Right hindlimb (tissue), 1 donor: ENCODE results near the gene MLH3.

Experiments used
- DNase-seq: peaks from one replicate; pipeline ENCODE4 v3.0.0-alpha.2; 2018

Gene MLH3

DNA sequence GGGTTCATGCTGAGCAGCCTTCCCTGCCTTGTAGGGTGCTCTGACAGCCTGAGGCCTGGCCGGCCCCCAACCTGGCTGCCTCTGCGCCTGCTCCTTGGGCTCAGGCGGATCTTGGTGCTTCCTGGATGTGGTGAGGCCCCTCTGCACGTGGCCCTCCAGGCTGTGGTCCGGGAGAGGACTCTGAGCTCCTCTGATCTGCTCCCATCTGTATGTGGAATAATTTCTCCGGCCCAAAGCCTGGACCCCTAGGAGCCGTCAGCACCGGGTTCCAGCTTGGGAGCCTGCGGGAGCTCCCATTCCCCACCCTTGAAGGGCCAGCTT lies 69.8 kb downstream of the MLH3 start:
- peak; percentile 46 for DNase-seq

DNA sequence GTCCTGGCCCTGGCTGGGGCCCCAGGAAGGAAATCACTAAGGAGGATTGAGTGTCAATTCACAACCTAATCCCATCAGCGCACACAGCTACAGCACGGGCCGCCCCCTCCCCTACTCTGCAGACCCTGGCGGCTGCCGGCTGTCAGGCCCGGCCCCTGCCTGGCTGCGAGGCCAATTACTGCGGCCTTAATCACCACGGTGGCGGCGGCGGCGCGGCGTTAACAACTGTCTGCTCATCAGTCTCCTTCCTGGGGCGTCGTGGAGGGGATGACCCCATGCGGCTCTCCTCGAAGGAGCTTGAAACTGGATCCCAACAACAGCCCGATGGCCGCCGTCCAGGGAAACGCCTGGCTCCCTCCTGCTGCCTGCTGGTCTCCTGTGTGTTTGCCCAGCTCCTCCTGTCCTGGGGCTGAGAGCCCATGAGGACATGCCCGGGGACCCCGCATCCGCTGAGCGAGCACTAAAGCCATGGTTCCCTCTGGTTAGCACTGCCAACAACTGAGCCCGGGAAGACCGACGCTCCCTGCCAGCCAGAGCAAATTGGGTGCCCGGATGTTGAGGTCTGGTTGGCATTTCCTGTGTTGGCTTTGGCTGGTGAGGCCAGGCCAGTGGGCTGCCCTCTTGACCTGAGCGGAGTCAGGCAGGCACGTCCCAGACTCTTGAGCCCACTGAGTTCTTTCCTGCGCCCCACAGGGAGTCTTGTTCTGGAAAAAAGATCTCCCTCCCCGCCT lies 70.4 kb downstream of the MLH3 start:
- peak; percentile 71 for DNase-seq

DNA sequence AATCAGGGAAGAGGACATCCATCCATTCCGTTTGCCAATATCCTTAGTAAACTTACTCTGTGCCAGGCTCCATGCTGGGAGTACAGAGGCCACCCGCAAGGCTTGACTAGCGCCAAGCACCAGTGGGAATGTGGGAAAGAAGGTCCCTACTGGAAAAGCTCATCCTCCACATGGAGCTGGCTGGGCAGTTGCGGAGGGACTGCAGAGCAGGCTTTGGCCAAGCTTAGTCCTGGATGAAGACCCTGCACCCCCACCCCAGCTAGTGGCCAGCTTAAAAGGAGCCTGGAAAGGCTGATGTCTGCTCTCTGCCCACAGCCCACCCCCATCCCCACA lies 70.9 kb downstream of the MLH3 start:
- no peak for DNase-seq

DNA sequence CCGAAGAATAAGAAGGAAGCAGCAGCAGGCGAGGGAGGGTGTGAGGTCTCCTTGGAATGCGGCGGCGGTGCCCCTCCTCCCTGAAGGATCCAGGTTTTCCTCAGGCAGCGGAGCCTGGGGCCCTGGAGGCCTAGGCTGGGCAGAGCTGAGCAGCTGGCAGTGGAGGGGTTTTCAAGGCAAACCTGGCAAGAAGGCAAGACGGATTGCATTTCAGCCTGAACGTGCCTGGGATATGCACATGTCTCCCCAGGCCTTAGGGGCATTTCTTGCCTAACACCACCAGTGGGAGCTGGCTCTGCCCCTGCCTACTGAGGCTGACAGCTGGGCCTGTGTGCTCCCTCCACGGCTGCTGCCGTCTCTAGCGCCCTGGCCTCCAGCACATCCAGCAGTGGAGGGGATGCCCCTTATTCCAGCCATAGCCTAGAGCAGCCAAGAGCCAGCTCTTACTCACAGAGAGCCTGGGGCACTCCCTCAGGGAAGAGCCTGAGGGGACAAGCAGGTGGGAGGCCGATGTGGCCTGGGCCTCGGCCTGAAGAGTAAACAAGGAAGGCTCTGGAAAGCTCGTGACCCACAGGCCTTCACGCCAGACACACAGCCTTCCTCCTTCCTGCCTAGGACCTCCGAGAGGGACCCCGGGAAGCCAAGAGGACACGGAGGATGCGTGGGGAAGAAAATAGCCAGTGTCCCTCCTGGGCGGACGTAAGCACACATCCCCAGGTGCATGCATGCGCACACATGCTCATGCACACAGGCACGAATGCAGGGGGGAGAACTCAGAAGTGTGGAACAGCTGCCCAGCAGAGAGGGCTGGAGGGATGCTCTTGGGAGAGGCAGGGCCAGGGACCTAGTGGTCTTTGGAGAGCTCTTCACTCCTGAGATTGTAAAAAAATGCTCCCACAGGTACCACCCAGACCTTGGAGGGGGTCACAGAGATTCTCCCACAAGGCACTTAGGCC lies 71.5 kb downstream of the MLH3 start:
- peak; percentile 86 for DNase-seq

DNA sequence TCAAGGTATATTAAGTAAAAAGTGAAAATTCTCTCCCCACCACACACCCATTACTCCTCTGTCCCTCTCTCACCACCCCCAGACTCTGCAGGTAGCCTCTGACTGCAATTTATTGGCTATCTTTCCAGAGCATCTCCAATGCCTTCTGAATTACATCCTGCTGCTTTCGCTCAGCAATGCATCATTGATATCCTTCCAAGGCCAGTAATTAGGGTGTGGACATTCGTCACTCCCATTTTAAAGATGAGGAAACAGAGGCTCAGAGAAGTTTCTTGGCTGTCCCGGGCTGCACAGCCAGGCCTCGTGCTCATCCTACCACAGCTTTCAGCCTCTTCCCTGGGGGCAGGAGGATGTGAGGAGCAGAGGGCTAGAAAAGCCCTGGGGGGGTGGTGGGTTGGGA lies 72.2 kb downstream of the MLH3 start:
- no peak for DNase-seq

DNA sequence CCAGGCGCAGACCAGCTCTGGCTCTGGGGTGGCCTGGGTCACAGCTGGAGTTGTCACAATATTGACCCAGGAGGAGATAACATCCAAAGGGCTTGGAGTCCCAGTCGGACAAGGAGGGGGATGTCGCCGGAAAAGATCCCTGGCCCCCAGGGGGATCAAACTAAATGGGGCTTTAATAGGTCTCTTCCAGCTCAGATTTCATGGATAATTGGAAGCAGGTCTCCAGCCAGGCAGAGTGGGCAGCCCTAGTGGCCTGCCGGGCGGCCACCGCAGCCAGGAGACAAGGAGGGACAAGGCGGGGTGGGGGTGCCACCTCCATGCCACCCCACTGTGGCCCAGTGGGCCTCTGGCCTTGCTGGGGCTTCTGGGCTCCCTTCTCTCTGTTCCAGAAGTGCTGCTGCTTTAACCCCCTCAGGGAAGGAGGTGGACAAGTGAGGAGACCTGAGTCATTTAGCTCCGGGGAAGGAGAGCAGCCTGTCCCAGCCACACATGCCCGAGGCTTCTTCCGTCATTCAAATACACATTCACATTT lies 72.8 kb downstream of the MLH3 start:
- no peak for DNase-seq

DNA sequence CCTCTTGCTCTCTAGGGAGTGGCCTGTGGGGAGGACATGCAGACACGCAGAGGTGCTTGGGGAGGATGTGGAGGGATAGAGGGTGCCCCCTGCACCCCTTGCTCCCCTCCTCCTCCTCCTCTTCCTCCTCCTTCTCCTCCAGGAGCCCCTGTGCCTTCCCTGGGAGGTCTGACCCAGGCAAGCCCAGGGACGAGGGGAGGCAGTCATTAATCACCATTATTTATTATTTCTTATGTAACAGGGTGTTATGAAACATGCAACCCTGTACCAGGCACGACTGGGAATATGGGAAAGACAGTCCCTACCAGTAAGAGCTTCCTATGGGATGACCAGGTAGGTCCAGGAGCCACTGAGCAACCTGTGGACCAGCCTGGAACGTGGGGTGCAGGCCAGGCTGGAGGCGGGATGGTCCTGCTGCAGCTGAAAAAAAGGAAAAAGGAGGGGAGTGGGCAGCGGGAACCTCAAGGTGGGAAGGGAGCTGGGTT lies 73.3 kb downstream of the MLH3 start:
- DNase-seq, result no peak

DNA sequence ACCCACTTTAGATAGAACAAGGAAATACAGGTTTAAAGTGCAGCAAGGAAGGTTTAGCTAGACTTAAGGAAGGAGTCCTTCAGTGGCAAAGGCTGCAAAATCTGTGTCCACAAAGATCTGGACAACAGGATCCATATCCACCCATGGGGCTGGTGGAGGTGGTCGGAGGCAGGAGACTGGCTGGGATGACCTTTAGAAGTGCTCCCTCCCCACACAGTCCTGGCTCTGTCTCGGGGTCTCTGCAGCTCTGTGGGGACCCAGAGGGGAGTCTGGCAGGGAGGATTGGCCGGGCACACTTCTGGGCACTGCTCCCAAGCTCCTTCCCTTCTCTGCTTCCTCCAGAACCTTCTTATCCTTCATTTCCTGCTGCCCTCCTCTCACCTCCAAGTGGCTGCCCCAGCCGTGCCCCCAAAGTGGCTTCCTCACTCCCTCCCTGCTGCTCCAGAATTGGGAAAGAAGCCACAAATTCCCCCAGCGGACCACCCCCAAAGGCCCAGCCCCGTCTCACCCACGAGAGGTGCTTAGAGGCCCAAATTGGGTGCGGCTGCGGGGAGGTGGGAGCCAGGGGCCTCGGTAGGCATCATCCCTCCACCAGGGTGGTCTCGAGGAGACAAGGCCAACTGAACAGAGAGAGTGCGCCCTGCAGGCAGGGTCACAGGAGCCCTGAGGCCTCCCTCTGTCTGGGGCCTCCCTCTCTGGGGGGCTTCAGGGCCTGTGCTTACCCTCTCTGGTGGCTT lies 73.9 kb downstream of the MLH3 start:
- DNase-seq, result no peak

DNA sequence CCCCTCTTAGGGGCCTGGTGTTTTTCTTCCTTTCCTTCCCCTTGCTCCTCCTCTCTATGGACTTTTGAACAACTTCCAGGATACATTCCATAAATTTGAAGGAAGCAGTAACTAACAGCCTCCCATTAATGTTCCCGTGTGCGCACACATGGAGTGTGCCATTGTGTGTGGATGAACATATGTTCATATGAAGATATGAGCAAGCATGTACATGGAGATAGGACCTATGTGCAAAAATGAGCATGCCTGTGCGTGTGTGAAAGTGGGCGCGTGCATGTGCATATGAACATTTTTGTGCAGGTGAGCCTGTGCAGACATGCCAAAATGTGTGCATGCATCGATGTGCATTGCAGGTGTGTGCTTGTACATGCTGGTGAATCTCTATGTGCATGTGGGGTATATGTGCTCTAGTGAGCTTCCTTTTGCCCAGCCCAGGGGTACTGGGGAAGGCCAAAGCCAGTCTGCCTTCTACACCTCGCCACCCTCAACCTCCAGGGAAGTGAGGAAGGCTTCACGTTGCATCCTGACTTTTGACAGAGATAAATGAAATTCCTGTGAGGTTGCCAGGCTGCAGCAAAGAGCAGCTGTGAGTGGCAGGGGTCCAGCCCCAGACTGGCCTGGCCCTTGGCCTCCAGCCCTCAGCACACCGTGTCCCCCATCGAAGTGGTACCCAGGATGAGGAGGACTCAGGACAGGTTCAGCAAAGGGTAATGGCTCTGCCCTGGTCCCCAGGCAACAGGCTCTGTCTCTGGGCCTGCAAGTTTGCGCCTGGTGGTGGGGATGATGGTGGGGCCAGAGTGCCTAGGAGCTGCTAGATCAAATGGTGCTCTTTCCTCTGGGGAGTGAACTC lies 74.8 kb downstream of the MLH3 start:
- DNase-seq, result no peak

DNA sequence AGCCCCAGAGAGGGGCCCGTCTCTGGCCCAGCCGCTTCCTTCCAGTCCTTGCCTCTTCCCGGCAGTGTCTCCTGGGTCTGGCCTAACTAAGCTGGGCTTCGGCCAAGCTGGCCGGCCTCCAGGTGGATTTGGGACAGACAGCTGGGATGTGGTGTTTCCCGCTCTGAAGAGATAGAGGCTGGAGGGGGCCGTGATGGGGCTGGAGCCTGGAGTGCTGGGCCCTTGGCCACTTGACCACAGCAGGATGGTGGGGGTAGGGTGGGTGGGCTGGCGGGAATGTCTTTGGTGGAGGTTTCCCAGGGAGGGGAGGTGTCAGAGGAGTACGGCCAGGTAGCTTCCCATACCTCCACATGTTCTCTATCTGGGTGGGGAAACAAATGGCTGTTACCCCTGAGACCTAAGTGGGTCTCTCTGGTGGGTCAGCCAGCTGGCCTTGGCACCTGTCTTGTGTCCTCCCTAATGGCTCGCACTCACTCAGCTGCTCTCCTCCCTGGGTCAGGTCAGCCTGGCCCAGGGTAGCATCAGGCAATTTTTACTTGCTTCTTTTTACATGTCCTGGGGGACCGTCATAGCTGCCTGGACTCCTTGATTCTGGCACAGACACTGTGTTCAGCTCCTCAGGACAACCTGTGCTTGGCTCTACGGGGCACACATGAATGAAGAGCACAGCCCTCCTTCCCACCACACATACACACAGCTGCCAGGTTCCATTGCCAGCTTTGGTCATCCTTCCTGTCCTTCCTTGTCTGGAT lies 76.0 kb downstream of the MLH3 start:
- DNase-seq, result peak; percentile 93

DNA sequence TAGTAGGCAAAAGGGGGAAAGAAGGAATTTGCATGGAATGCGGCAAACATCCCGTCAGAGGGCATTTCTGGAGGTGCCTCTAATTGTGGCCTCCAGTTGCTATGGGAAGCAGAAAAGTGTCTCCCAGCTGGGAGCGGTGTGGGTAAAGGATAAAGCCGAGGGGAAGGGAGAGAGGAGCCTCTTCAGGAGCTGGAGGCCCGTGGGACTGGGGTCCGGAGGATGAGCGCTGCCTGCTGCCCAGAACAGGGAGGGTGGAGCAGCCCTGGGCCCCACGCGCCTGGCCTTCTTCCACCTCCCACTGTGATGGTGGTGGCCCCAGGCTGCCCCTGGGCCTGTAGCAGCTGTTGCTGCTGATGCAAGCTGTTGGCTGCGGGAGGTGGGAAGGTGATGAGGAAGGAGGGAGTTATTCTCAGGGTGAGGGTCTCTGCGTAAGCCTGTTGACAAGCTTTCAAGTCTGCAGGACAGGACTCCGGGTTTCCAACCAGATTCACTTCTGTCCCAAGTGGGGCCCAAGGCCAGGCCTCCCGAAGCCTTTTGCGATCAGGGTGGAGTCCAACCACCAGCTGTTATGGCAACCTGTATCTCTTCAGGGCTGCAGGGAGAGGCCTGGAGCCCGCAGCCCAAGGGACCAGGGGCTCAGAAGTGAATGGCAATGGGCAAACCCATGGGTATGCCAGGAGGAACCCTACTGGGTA lies 76.8 kb downstream of the MLH3 start:
- DNase-seq, result peak; percentile 81

DNA sequence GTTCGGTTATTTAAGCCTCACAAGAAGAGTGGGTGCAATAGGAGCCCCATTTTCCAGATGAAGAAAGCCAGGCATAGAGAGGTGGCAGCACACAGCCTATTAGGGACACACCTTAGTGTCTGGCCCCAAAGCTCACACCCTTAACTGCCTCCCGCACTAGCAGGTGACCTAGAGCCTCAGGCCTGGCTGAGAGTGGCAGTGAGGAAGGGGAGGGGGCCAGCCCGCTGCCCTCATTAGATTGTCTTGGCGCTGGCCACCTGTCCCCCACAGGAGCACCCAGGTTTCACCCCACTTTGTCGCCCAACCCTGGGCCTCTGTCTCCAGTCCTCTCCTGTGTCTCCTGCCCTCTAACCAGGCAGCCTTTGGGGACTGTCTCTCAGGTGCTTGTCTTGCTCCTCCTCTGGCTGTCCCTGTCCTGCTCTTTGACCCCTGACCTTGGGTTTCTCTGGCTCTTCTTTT lies 77.3 kb downstream of the MLH3 start:
- DNase-seq, result no peak

DNA sequence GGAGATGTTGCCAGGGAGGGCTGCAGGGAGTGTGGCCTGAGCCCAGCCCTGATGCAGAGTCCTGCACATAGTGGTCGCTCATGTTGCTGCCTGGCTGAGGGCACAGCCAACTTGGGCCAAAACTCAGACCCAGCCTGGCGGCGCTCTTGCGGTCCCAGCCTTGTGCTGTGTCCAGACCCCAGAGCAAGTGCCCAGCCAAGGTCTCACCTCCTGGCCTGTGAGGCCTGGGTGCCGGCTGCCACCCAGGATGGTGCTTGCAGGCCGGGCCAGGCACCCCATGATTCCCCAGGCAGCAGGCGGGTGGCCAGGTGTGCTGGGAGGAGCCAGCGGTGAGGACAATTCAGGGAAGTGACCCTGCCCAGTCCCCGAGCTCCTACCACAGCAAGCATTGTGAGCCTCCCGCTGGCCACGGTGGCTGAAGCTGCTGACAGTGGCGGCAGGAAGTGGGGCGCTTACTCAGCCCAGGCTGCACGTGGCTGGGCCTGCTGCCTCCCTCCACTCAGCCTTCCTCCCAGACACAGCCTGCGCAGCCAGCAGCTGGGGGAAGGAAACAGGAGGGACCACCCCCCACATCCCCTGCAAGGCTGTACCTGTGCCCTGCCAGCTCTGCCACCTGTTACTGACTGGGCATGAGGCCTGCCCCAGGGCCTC lies 78.1 kb downstream of the MLH3 start:
- DNase-seq, result no peak

DNA sequence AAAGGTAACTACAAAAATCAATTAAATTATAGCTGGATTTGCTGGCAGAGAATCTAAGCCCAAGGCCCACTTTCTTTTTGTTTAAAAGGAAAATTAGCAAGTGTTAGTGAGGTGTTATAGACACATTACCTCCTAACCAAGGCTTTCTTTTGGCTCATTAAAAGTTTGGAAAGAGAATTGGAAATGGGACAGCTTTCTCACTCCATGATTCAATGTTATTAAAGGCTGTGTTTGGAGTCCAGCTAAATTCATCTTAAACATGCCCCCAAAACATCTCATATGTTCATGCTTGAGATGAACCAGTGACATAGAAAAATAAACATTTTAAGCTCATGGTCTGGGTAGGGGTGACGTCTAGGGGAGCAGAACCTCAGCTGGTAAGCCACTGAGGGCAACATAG lies 82.5 kb downstream of the MLH3 start:
- DNase-seq, result no peak

DNA sequence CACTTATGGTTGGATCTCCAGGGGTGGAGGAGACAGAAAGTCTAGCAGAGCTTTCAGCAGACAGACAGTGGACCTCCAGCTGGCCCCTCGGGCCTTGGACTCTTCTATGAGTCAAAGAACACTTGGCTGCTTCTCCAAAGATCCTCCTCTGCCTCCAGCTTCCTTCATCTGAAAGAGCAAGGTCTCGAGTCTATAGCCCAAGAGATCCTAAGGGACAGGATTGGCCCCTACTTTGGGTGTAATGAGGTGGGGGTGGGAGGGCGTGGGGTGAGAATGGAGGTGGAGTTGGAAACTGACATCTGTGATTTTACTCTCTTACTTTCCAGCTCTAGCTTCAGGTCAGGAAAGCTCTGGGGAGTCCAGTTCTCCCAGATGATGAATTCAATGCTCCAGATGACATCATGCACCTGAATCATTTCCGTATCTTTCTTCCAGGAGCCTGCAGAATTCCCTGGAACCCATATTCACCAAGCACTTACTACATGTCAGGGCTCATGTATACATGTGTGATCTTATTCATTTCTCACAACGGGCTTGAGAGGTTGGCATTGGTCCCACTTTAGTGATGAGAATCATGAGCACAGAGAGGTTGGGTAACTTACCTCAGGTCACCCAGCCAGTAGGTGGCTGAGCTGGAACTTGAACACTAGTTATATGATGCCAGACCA lies 85.6 kb downstream of the MLH3 start:
- peak; percentile 55 for DNase-seq

DNA sequence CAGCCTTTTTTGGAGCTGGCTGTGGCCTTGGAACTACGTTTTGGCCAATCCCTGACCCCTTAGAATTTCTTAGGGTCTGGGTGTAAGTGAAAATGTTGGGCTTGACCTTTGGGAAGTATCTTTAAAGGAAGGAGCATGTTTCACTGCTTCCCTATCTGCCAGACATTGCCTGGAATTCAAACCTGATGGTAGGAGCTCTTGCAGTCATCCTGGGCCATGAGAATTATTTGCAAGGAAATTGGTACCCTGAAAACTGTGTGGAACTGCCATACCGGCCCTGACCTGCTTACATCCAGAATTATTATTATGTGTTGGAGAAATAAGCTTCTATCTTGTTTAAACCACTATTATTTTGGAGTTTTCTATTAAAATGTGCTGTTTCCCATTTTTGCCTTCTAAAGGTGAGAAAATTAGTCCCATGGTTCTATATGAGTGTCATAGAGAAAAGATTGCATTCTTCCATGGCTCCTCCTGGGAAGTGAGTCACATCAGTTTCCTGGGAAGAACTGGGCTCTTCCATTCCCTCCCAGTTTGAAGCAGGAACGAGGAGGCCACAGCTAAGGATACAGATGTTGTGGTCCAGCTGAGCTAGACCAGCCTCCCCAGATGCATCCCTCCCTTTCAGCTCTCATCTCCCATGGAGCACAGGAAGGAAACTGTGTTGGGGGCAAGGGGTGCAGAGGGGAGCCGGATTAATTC lies 86.3 kb downstream of the MLH3 start:
- DNase-seq, result no peak
